GM12873 (cell line): Measurements from ENCODE around the gene TBX10.
A peak's percentile ranks its signal among the peaks of the same experiment; 100 is the strongest.

Source experiments
- TF ChIP-seq, protein P1 (sequence below): IDR thresholded peaks from 2 replicates; pipeline ENCODE4 v1.5.1; 2012; ENCODE audit warnings: low read depth, mild to moderate bottlenecking, moderate library complexity, low read length, control low read depth; ENCODE audit not compliant: insufficient read depth; ENCODE audit errors: missing control alignments

Gene TBX10

DNA sequence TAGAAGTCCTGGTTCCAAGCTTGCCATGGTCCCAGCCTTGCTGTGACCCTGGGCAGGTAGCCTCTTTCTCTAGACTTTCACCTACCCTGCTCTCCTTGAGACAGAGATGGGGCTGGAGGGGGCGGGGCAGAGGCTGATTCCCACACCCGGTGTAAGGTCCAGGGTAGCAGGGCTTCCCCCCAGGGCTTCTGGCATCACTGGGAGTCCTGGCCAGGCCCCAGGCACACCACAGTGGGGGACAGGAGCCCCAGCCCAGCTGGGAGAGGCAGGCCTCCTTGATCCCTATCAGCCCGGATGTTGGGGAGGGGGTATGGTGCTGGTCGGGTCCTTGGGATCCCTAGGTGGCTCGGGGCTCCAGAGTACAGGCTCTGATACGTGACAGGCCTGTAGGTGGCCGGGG lies 8.2 kb downstream of the TBX10 start:
- TF ChIP-seq, protein P1, sequence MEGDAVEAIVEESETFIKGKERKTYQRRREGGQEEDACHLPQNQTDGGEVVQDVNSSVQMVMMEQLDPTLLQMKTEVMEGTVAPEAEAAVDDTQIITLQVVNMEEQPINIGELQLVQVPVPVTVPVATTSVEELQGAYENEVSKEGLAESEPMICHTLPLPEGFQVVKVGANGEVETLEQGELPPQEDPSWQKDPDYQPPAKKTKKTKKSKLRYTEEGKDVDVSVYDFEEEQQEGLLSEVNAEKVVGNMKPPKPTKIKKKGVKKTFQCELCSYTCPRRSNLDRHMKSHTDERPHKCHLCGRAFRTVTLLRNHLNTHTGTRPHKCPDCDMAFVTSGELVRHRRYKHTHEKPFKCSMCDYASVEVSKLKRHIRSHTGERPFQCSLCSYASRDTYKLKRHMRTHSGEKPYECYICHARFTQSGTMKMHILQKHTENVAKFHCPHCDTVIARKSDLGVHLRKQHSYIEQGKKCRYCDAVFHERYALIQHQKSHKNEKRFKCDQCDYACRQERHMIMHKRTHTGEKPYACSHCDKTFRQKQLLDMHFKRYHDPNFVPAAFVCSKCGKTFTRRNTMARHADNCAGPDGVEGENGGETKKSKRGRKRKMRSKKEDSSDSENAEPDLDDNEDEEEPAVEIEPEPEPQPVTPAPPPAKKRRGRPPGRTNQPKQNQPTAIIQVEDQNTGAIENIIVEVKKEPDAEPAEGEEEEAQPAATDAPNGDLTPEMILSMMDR: no peak

DNA sequence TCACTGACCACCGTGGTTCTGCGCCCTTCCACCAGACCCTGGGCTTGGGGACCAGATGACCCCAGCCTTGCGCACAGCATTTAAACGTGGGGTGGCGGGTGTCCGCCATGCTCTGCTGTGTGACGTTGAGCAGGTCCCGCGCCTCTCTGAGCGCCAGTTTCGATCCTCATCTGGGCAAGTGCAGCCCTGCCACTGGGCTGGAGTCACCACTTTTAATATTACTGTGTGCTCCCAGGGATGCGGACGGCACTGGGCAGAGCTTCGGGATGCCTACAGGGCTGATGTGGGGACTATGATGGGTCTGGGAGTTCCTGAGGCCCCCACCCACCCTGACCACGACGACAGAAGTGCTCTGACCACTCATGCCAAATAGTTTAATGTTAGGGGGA lies 8.6 kb downstream of the TBX10 start:
- TF ChIP-seq, protein P1: no peak

DNA sequence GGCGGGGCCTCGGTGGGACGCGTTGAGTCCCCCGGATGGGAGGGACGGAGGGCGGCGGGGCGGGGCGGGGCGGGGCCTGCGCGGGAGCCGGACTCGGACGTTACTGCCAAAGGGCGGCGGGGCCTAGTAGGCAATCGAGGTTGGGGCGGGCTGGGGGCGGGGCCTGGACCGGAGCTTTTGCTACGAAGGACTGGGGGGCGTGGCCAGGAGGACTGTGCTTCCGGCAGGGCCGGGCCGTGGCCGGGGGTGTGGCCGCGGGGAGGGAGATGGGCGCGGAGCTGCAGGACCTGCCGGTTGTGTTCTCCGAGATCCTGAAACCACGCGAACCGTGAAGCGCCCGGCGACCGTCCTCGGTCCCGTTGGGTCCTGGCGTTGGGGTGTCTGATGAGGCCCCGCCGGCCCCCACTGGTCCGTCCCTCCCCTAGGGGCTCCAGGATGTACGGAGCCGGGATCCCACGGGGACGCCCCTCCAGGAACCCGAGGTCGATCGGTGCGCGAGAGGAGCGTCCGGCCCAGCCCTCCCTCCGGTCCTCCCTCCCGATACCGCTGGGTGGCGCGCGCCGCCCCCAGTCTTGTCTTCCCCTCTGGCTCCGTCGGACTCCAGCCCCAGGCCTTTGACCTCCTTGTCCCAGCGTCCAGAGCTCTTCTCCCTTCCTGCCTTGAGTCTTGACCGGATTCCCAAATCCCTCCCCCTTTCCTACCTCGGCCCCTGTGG lies 9.2 kb downstream of the TBX10 start:
- TF ChIP-seq, protein P1: peak; percentile 84

- TF ChIP-seq, protein P1: peak; percentile 89
Observed at GRCh38 chr11:67629386-67630227, 10.0 kb downstream of the TBX10 start, which contains the start of gene NUDT8. Gene NUDT8 (minus strand): TSS chr11:67629937. CDS start chr11:67629911, 26 bp downstream.

DNA sequence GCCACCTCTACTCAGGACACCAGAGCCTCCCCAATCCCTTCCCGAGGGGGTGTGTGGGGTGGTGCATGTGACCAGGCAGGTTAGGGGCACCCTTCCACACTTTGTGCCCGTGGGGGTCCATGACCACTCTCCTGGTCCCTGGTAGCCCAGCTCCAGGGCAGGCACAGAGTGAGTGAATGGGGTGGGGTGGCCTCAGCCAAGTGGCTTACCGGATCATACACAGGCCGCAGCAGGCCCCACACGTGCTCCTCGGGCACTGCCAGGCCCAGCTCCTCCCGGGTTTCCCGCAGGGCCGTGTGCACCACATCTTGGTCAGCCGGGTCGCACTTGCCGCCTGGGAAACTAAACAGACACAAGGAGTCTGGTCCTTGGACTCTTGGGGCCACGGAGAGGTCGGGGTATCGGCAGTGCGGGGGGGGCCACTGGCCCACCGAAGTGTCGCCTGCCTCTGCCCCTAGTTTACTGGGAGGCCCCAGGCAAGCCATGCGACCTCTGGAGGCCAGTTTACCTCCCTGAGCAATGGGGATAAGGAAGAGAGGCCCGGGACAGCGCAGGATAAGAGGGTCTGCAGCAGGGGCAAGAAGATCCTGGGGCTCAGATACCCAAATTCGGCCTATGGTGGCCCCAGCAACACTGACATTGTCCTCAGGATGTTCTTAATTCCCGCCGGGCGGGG lies 10.7 kb downstream of the TBX10 start:
- TF ChIP-seq, protein P1: no peak

- TF ChIP-seq, protein P1: no peak
Observed at GRCh38 chr11:67627812-67628624, 11.5 kb downstream of the TBX10 start.
